ENCODE measurements around the gene PPM1N. TPM values are rescaled to one million over a fixed set of nuclear protein-coding genes. Genes with fewer than 3 reads are reported as not detected.

Gene PPM1N
- total RNA-seq, 1 experiment from 2014 or later, result 5.2 TPM

GRCh38 chr19:45448887-45449299 is 49.4 kb upstream of the PPM1N start:
- ChIA-PET CTCF (interaction anchor here (0.7 to 3.7 kb wide), 5 partner anchors 10 to 127 kb away, joined by 3 to 10 read pairs (median 3); no protein-coding TSS in a partner anchor), RAD21 (ENCODE audit: low non-redundant PET in 1 of 2, low total read pairs in 2 of 2, uncharacterized antibody in 2 of 2, unreplicated experiment in 2 of 2) (interaction anchor here in 1 of 2 experiments (1.0 kb wide), 1 partner anchor 19 kb away, joined by 3 read pairs; the partner anchor contains the start of gene FOSB), POLR2A (interaction anchor here (1.5 to 1.9 kb wide), 2 partner anchors 9 to 19 kb away, joined by 4 to 5 read pairs; partner anchors contain the start of gene FOSB)
- Histone ChIP-seq H3K4me2 (ENCODE audit: low read length) (peak overlapping the region; percentile 67), H2AFZ (ENCODE audit: low read depth, low read length, poor library complexity, severe bottlenecking) (no peak overlapping the region), H3K27me3 (ENCODE audit: insufficient read depth, low read length) (no peaks in the 10 kb centered on the region), H3K9me2 (ENCODE audit: insufficient read depth) (no peaks in the 10 kb centered on the region), H3K9ac (ENCODE audit: low read length) (peak overlapping the region; percentile 77), H4K20me1 (ENCODE audit: insufficient read depth) (no peaks in the 10 kb centered on the region), H3K4me3 (replicated peaks in 1 of 2; ENCODE audit: low read depth in 1 of 2, low read length in 2 of 2) (no peak overlapping the region), H3K36me3 (ENCODE audit: control insufficient read depth in 1 of 2, insufficient read depth in 2 of 2, low read length in 2 of 2) (no peaks in the 10 kb centered on the region), H3K9me3 (ENCODE audit: control insufficient read depth in 1 of 2, insufficient read depth in 1 of 2, low read depth in 1 of 2, low read length in 2 of 2) (peaks cover 0 to 4% of the 10 kb centered on the region in 2 experiments; a peak in 1 of 4 replicates), H3K79me2 (ENCODE audit: insufficient read depth, low read length) (no peaks in the 10 kb centered on the region), H3K4me1 (ENCODE audit: control insufficient read depth in 1 of 2, insufficient read depth in 2 of 2, low read length in 2 of 2) (peaks cover 35 to 63% of the 10 kb centered on the region in 2 experiments), H3K27ac (ENCODE audit: low read depth, low read length) (peak overlapping the region; percentile 38)
- TF ChIP-seq ZNF274 (IDR thresholded peaks at IDR 0.05; ENCODE audit: low read depth, low read length) (no peak), TCF7L2 (IDR thresholded peaks at IDR 0.05; ENCODE audit: borderline replicate concordance, extremely low read depth, insufficient read depth, insufficient read length) (no peak), SP1 (IDR thresholded peaks at IDR 0.05; ENCODE audit: low read depth) (no peak), POLR2AphosphoS5 (IDR thresholded peaks at IDR 0.05; ENCODE audit: low read depth, low read length) (no peak), JUND (IDR thresholded peaks at IDR 0.05) (no peak), SIN3A (IDR thresholded peaks at IDR 0.05; ENCODE audit: low read depth) (no peak), MAX (IDR thresholded peaks at IDR 0.05) (no peak), FOSL1 (IDR thresholded peaks at IDR 0.05; ENCODE audit: low read depth) (no peak)
- TF ChIP-seq, protein P1, sequence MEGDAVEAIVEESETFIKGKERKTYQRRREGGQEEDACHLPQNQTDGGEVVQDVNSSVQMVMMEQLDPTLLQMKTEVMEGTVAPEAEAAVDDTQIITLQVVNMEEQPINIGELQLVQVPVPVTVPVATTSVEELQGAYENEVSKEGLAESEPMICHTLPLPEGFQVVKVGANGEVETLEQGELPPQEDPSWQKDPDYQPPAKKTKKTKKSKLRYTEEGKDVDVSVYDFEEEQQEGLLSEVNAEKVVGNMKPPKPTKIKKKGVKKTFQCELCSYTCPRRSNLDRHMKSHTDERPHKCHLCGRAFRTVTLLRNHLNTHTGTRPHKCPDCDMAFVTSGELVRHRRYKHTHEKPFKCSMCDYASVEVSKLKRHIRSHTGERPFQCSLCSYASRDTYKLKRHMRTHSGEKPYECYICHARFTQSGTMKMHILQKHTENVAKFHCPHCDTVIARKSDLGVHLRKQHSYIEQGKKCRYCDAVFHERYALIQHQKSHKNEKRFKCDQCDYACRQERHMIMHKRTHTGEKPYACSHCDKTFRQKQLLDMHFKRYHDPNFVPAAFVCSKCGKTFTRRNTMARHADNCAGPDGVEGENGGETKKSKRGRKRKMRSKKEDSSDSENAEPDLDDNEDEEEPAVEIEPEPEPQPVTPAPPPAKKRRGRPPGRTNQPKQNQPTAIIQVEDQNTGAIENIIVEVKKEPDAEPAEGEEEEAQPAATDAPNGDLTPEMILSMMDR (IDR thresholded peaks at IDR 0.05 in 2 of 3, conservative IDR thresholded peaks at IDR 0.05 in 1 of 3; ENCODE audit: borderline replicate concordance in 1 of 3, insufficient read depth in 1 of 3, low read depth in 2 of 3, low read length in 2 of 3), result no peak
- TF ChIP-seq, protein P2, sequence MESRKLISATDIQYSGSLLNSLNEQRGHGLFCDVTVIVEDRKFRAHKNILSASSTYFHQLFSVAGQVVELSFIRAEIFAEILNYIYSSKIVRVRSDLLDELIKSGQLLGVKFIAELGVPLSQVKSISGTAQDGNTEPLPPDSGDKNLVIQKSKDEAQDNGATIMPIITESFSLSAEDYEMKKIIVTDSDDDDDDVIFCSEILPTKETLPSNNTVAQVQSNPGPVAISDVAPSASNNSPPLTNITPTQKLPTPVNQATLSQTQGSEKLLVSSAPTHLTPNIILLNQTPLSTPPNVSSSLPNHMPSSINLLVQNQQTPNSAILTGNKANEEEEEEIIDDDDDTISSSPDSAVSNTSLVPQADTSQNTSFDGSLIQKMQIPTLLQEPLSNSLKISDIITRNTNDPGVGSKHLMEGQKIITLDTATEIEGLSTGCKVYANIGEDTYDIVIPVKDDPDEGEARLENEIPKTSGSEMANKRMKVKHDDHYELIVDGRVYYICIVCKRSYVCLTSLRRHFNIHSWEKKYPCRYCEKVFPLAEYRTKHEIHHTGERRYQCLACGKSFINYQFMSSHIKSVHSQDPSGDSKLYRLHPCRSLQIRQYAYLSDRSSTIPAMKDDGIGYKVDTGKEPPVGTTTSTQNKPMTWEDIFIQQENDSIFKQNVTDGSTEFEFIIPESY (IDR thresholded peaks at IDR 0.05; ENCODE audit: extremely low read depth, insufficient replicate concordance, low read length), result no peak
- DNase-seq (ENCODE audit: low read depth, low spot score), result no peak
- no peak for ATAC-seq
- intact Hi-C loops (cut with micrococcal nuclease), result no loop called here
- no TSS peak for BruUV-seq (replicated peaks)
